Osteoblast (primary cell): ENCODE results near the gene ZXDC. TPM values are rescaled to one million over a fixed set of nuclear protein-coding genes. Genes with fewer than 3 reads are reported as not detected.

Experiments
- DNase-seq: peaks from one replicate; pipeline ENCODE4 v3.0.0; 2011; ENCODE audit warnings: low spot score, mixed read lengths; ENCODE audit not compliant: insufficient read length; ENCODE audit errors: missing footprints
- H2AFZ ChIP-seq: 2 replicates; pipeline ENCODE4 v1.6.0; 2011; ENCODE audit warnings: mild to moderate bottlenecking, low read length
- H3K27ac ChIP-seq: 2 replicates; pipeline ENCODE4 v1.5.1; 2011; ENCODE audit warnings: mild to moderate bottlenecking, low read depth, low read length, moderate library complexity
- H3K27me3 ChIP-seq: 2 replicates; pipeline ENCODE4 v1.6.0; 2012; ENCODE audit warnings: mild to moderate bottlenecking, control low read depth, inconsistent platforms, low read length, moderate library complexity; ENCODE audit not compliant: insufficient read depth
- H3K36me3 ChIP-seq: 2 replicates; pipeline ENCODE4 v1.5.1; 2011; ENCODE audit warnings: mild to moderate bottlenecking, low read length, control low read depth, moderate library complexity; ENCODE audit not compliant: insufficient read depth
- H3K4me1 ChIP-seq: 2 replicates; pipeline ENCODE4 v1.5.1; 2011; ENCODE audit warnings: mild to moderate bottlenecking, low read length, control low read depth, moderate library complexity; ENCODE audit not compliant: insufficient read depth
- H3K4me2 ChIP-seq: 2 replicates; pipeline ENCODE4 v1.6.0; 2011; ENCODE audit warnings: mild to moderate bottlenecking, low read length; ENCODE audit not compliant: insufficient read depth
- H3K4me3 ChIP-seq: fragments of 200-600 bp; sonication (generic); 3 replicates; pipeline ENCODE4 v1.5.1; 2012; ENCODE audit warnings: mild to moderate bottlenecking, low read length, inconsistent platforms; ENCODE audit not compliant: insufficient read depth
- H3K79me2 ChIP-seq: 2 replicates; pipeline ENCODE4 v1.6.0; 2012; ENCODE audit warnings: mild to moderate bottlenecking, low read length, control low read depth, inconsistent platforms; ENCODE audit not compliant: insufficient read depth
- H3K9me3 ChIP-seq: 2 replicates; pipeline ENCODE4 v1.5.1; 2011; ENCODE audit warnings: low read depth, low read length, control low read depth
- H4K20me1 ChIP-seq: 2 replicates; pipeline ENCODE4 v1.6.0; 2012; ENCODE audit warnings: mild to moderate bottlenecking, low read length, control low read depth; ENCODE audit not compliant: insufficient read depth
- total RNA-seq: library from RNA; depleted of rRNA; stranded (reverse); fragments of >200 nt; gene quantifications from 2 replicates; pipeline ENCODE4 v1.2.3, GENCODE V29; 2012
- TF ChIP-seq, protein P1 (sequence below): IDR thresholded peaks from 2 replicates; pipeline ENCODE4 v1.5.1; 2011; ENCODE audit warnings: mild to moderate bottlenecking, low read depth, low read length, moderate library complexity; ENCODE audit errors: extremely low read depth

ZXDC gene
- total RNA-seq, 1 donor: 27.1 TPM

DNA sequence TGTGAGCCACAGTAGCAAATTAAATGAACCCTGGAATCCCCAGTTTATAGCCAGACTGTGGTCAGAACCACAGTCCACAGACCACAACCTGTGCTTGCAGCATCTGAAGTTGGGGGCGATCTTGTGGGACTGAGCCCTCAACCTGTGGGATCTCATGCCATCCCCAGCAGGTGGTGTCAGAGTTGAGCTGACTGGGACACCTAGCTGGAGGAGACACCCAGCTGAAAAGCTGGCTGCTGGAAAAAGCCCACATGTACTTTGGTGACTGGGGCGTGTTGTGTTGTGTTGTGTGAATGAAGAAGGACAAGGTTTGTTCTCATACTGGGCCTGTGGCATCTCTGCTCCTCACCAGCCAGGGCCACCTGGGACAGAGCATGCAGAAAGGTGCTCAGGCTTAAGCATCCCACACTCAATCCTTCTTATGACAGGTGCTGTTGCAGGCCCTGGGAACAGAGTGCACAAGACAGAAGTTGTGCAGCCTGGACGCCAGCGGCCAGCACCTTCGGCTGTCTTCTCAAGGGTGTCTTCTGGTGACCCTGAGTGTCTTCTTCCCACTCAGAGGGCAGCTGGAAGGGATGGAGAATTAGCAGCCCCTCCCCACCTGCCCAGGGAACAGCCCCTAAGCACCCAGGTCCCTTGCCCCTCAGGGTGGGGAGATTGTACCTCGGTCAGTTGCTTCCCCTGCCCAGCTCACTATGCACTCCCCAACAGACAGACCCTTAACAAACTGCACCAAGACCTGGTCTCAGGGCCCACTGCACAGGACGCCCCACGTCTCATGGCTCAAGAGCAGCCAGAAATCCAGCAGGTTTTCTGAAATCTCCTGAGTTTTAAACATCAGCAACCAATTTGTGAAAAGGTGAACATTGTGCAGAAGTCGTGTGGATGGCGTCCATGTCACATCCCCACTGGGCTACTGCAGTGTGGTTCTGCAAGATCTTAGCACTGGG, 44.1 kb upstream of the ZXDC start:
- Histone ChIP-seq H2AFZ (no peak overlapping the region), H3K27ac (no peak overlapping the region), H4K20me1 (no peaks in the 10 kb centered on the region), H3K27me3 (peaks cover 24% of the 10 kb centered on the region), H3K4me3 (no peak overlapping the region), H3K4me2 (no peak overlapping the region), H3K36me3 (no peaks in the 10 kb centered on the region), H3K9me3 (no peaks in the 10 kb centered on the region), H3K79me2 (no peaks in the 10 kb centered on the region), H3K4me1 (no peaks in the 10 kb centered on the region)
- TF ChIP-seq, protein P1, sequence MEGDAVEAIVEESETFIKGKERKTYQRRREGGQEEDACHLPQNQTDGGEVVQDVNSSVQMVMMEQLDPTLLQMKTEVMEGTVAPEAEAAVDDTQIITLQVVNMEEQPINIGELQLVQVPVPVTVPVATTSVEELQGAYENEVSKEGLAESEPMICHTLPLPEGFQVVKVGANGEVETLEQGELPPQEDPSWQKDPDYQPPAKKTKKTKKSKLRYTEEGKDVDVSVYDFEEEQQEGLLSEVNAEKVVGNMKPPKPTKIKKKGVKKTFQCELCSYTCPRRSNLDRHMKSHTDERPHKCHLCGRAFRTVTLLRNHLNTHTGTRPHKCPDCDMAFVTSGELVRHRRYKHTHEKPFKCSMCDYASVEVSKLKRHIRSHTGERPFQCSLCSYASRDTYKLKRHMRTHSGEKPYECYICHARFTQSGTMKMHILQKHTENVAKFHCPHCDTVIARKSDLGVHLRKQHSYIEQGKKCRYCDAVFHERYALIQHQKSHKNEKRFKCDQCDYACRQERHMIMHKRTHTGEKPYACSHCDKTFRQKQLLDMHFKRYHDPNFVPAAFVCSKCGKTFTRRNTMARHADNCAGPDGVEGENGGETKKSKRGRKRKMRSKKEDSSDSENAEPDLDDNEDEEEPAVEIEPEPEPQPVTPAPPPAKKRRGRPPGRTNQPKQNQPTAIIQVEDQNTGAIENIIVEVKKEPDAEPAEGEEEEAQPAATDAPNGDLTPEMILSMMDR: no peak
- DNase-seq: peak; percentile 60

DNA sequence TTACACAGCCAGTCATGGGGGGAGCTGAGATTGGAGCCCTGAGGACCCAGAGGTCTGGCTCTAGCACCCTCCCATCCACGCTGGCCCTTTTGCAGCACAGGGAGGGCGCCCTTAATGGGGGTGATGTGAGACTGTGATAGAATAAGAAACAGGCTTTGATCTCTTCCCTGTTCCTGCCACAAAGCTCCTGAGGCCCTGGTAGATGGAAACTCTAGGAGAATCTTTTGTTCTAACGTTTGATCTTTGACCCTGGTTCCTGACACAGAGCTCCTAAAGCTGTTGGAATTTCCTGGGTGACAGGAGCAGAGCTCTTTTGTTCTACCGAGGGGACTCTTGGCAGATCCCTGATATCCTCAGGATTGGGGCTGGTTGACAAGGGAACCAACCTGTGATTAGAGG, 43.1 kb upstream of the ZXDC start:
- Histone ChIP-seq H4K20me1 (no peaks in the 10 kb centered on the region), H3K27me3 (peaks cover 22% of the 10 kb centered on the region), H3K4me3 (no peak overlapping the region), H3K4me2 (no peak overlapping the region), H3K9me3 (no peaks in the 10 kb centered on the region), H3K79me2 (no peaks in the 10 kb centered on the region), H3K36me3 (no peaks in the 10 kb centered on the region), H2AFZ (no peak overlapping the region), H3K4me1 (no peaks in the 10 kb centered on the region), H3K27ac (no peak overlapping the region)
- peak; percentile 51 for DNase-seq
- TF ChIP-seq, protein P1: no peak

DNA sequence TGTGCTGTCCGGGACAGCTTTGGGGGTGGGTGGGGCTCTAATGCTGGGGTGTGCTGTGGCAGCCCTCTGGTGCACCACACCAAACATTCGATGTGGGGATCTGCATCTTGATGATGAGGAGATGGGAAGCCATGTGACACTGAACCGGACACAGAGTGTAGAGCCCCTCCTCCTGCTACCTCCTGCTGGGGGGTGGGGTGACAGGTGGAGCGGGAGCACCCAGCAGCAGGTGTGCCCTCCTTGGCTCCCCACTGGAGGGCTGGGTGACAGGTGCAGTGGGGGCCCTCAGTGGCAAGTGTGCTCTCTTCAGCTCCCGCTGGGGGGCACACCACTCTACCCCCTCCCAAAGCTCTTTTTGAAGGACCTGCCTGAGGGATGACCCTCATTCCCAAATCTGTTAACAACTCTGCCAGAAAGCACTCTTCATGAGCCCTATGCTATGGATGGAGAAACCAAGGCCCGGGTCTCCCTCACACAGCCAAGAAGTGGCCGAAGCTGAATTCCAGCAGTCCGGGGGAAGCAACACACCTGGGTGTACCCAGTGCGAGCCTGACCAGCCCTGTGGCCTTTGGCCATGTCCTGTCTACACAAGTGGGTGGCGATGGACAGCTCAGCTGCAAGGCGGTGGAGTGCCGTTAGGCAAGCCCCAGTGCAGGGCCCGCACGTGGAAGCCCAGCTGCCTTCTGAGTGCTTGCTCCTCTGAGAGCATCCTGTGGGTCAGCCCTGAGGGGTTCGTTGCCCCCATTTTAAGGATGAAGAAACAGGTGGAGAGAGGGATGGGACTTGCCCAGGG, 42.5 kb upstream of the ZXDC start:
- Histone ChIP-seq H3K4me1 (no peaks in the 10 kb centered on the region), H3K4me3 (no peak overlapping the region), H4K20me1 (no peaks in the 10 kb centered on the region), H3K4me2 (no peak overlapping the region), H3K36me3 (no peaks in the 10 kb centered on the region), H2AFZ (no peak overlapping the region), H3K27me3 (peaks cover 16% of the 10 kb centered on the region), H3K27ac (no peak overlapping the region), H3K79me2 (no peaks in the 10 kb centered on the region), H3K9me3 (no peaks in the 10 kb centered on the region)
- TF ChIP-seq, protein P1: no peak
- DNase-seq: peak; percentile 64
